Gastroesophageal sphincter (tissue), 3 donors: ENCODE measurements around the gene ING5.

Source experiments
- EP300 ChIP-seq: sonication (generic); formaldehyde crosslinking; IDR thresholded peaks from one replicate; pipeline ENCODE4 v1.6.1; 2017; ENCODE audit warnings: antibody characterized with exemption, mild to moderate bottlenecking
- POLR2A ChIP-seq, 2 donors: fragments of 450-650 bp; IDR thresholded peaks; one replicate each; pipeline ENCODE4 v1.6.1; 2017; ENCODE audit warnings: antibody characterized with exemption in 2 of 2, mild to moderate bottlenecking in 2 of 2, moderate library complexity in 1 of 2
- POLR2AphosphoS5 ChIP-seq: sonication (generic); formaldehyde crosslinking; IDR thresholded peaks from one replicate; pipeline ENCODE4 v1.6.1; 2017; ENCODE audit warnings: antibody characterized with exemption
- TF ChIP-seq, protein P1 (sequence below), 4 experiments: fragments of 200-600 bp in 2 of 4; fragments of 450-650 bp in 2 of 4; sonication (generic) in 1 of 4; IDR thresholded peaks; one replicate each; pipeline ENCODE4 v1.5.1; 2017 to 2019; ENCODE audit warnings: antibody characterized with exemption in 4 of 4, mild to moderate bottlenecking in 2 of 4, moderate library complexity in 2 of 4

DNA sequence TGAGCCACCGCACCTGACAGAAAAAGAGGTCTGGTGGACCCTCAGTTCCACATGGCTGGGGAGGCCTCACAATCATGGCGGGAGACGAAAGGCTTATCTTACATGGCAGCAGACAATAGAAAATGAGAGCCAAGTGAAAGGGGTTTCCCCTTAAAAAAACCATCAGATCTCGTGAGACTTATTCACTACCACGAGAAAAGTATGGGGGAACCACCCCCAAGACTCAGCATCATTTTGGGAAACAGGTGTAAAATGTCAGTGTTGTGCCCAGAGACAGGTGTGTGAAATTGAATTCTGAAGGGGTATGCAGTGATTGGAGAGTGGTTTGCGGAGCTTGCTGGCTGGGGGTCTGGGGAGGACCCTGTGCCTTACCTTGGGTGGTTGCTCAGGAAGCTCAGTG, 28.0 kb downstream of the ING5 start:
- TF ChIP-seq, protein P1, sequence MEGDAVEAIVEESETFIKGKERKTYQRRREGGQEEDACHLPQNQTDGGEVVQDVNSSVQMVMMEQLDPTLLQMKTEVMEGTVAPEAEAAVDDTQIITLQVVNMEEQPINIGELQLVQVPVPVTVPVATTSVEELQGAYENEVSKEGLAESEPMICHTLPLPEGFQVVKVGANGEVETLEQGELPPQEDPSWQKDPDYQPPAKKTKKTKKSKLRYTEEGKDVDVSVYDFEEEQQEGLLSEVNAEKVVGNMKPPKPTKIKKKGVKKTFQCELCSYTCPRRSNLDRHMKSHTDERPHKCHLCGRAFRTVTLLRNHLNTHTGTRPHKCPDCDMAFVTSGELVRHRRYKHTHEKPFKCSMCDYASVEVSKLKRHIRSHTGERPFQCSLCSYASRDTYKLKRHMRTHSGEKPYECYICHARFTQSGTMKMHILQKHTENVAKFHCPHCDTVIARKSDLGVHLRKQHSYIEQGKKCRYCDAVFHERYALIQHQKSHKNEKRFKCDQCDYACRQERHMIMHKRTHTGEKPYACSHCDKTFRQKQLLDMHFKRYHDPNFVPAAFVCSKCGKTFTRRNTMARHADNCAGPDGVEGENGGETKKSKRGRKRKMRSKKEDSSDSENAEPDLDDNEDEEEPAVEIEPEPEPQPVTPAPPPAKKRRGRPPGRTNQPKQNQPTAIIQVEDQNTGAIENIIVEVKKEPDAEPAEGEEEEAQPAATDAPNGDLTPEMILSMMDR (IDR thresholded peaks at IDR 0.05) = no peak
- TF ChIP-seq EP300 = no peak
- TF ChIP-seq POLR2A (IDR thresholded peaks at IDR 0.05) = no peak
- TF ChIP-seq POLR2AphosphoS5 = no peak
